ENCODE measurements around the gene ENO3. TPM values are rescaled to one million over a fixed set of nuclear protein-coding genes. Genes with fewer than 3 reads are reported as not detected.

ENO3 gene
- polyA plus RNA-seq, 1 of the 3 experiments (the other 2 are of a cell fraction), result 29.2 TPM

DNA sequence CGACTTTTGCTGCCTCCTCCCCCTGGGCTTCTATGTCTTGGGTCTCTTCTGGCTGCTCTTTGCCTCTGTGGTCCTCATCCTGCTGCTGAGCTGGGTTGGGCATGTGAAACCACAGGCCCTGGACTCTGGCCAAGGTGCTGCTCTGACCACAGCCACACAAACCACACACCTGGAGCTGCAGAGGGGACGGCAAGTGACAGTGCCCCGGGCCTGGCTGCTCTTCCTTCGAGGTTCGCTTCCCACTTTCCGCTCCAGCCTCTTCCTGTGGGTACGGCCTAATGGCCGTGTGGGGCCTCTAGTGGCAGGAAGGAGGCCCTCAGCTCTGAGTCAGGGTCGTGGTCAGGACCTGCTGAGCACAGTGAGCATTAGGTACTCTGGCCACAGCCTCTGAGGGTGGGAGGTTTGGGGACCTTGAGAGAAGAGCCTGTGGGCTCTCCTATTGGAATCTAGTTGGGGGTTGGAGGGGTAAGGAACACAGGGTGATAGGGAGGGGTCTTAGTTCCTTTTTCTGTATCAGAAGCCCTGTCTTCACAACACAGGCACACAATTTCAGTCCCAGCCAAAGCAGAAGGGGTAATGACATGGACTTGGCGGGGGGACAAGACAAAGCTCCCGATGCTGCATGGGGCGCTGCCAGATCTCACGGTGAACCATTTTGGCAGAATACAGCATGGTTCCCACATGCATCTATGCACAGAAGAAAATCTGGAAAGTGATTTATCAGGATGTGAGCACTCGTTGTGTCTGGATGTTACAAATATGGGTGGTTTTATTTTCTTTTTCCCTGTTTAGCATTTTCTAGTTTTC is 16.5 kb upstream of the ENO3 start:
- TF ChIP-seq JUND (IDR thresholded peaks at IDR 0.05) (no peak), EP300 (IDR thresholded peaks at IDR 0.05; ENCODE audit: borderline replicate concordance in 1 of 2, low read depth in 1 of 2, low read length in 1 of 2) (no peak), RAD21 (IDR thresholded peaks at IDR 0.05; ENCODE audit: low read length) (peak; percentile 25; the same call in 1 of the 2 replicates), TCF12 (IDR thresholded peaks at IDR 0.05) (no peak), RCOR1 (IDR thresholded peaks at IDR 0.05; ENCODE audit: low read length) (no peak), MAX (IDR thresholded peaks at IDR 0.05; ENCODE audit: low read depth) (no peak), NFIC (IDR thresholded peaks at IDR 0.05; ENCODE audit: borderline replicate concordance) (0 out of 2 replicates have a peak, but pooled peaks have one; percentile 19), SMC3 (IDR thresholded peaks at IDR 0.05; ENCODE audit: low read depth, low read length) (peak; percentile 11; the same call in 1 of the 2 replicates), NRF1 (IDR thresholded peaks at IDR 0.05; ENCODE audit: low read depth, low read length) (no peak)
- TF ChIP-seq, protein P1, sequence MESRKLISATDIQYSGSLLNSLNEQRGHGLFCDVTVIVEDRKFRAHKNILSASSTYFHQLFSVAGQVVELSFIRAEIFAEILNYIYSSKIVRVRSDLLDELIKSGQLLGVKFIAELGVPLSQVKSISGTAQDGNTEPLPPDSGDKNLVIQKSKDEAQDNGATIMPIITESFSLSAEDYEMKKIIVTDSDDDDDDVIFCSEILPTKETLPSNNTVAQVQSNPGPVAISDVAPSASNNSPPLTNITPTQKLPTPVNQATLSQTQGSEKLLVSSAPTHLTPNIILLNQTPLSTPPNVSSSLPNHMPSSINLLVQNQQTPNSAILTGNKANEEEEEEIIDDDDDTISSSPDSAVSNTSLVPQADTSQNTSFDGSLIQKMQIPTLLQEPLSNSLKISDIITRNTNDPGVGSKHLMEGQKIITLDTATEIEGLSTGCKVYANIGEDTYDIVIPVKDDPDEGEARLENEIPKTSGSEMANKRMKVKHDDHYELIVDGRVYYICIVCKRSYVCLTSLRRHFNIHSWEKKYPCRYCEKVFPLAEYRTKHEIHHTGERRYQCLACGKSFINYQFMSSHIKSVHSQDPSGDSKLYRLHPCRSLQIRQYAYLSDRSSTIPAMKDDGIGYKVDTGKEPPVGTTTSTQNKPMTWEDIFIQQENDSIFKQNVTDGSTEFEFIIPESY (IDR thresholded peaks at IDR 0.05; ENCODE audit: borderline replicate concordance, low read depth), result no peak
- TF ChIP-seq, protein P2, sequence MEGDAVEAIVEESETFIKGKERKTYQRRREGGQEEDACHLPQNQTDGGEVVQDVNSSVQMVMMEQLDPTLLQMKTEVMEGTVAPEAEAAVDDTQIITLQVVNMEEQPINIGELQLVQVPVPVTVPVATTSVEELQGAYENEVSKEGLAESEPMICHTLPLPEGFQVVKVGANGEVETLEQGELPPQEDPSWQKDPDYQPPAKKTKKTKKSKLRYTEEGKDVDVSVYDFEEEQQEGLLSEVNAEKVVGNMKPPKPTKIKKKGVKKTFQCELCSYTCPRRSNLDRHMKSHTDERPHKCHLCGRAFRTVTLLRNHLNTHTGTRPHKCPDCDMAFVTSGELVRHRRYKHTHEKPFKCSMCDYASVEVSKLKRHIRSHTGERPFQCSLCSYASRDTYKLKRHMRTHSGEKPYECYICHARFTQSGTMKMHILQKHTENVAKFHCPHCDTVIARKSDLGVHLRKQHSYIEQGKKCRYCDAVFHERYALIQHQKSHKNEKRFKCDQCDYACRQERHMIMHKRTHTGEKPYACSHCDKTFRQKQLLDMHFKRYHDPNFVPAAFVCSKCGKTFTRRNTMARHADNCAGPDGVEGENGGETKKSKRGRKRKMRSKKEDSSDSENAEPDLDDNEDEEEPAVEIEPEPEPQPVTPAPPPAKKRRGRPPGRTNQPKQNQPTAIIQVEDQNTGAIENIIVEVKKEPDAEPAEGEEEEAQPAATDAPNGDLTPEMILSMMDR (IDR thresholded peaks at IDR 0.05), result peak; percentile 44
- H3K9ac ChIP-seq, result 0 out of 2 replicates have a peak overlapping the region, but pooled peaks have one; percentile 40
- H3K79me2 ChIP-seq (ENCODE audit: insufficient read depth), result peaks cover 15% of the 10 kb centered on the region; the same call in 1 of the 2 replicates
- peaks cover 15 to 16% of the 10 kb centered on the region in 2 experiments for H3K36me3 ChIP-seq (replicated peaks in 1 of 2; ENCODE audit: control insufficient read depth in 1 of 2, insufficient read depth in 2 of 2, low read length in 1 of 2)
- peaks cover 7 to 22% of the 10 kb centered on the region in 2 experiments; a peak in 2 of 4 replicates for H3K4me1 ChIP-seq (ENCODE audit: control insufficient read depth in 1 of 2, insufficient read depth in 2 of 2, low read depth in 1 of 2, low read length in 1 of 2)
- H2AFZ ChIP-seq (ENCODE audit: low read depth), result no peak overlapping the region
- peak; percentile 72 for DNase-seq
- H3F3A ChIP-seq (replicated peaks; ENCODE audit: insufficient read depth), result no peaks in the 10 kb centered on the region
- no peaks in the 10 kb centered on the region for H3K9me2 ChIP-seq
- POLR2A ChIA-PET, result interaction anchor here (1.3 kb wide), 1 partner anchor 26 kb away, joined by 5 read pairs; no protein-coding TSS in a partner anchor
- H3K27me3 ChIP-seq (ENCODE audit: insufficient read depth), result no peaks in the 10 kb centered on the region
- H3K9me3 ChIP-seq, result no peaks in the 10 kb centered on the region
- H3K4me3 ChIP-seq (ENCODE audit: low read depth in 2 of 2, low read length in 1 of 2), result no peak overlapping the region
- H3K27ac ChIP-seq (ENCODE audit: low read depth in 2 of 2, low read length in 1 of 2), result no peak overlapping the region
- CTCF ChIA-PET, result interaction anchor here (0.6 to 2.0 kb wide), 8 partner anchors 11 to 59 kb away, joined by 3 to 10 read pairs (median 4); partner anchors contain the start of gene CHRNE
- H3K4me2 ChIP-seq, result peak overlapping the region; percentile 59; the same call in 1 of the 2 replicates
- H4K20me1 ChIP-seq (ENCODE audit: insufficient read depth), result no peaks in the 10 kb centered on the region
- 45% methylated on average over 14 of the region's 14 CpGs for WGBS (ENCODE audit: low lambda C conversion rate)

DNA sequence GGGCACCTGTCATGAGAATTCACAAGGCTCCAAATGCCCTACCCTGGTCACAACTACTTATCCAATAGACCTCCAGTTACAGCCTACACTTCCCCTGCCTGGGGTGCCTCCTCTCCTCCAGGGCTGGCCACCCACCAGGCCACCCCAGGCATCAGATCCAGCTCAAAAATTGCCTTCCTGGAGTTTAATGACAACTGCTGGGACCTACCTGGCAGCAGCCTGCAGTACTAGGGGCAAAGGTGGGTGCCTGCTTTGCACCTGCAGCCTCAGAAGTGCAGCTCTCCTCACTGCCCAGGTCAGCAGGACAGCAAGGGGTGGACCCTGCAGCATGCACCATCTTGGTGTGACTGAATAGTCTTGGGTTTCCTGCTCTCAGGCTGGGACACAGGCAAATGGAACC is 15.3 kb upstream of the ENO3 start:
- H3K27me3 ChIP-seq (ENCODE audit: insufficient read depth), result no peaks in the 10 kb centered on the region
- no peak overlapping the region for H2AFZ ChIP-seq (ENCODE audit: low read depth)
- H3K79me2 ChIP-seq (ENCODE audit: insufficient read depth), result peaks cover 19% of the 10 kb centered on the region; the same call in 1 of the 2 replicates
- no peaks in the 10 kb centered on the region for H4K20me1 ChIP-seq (ENCODE audit: insufficient read depth)
- DNase-seq, result no peak
- no peak overlapping the region for H3K27ac ChIP-seq (ENCODE audit: low read depth in 2 of 2, low read length in 1 of 2)
- ChIA-PET CTCF (interaction anchor here (1.7 to 2.3 kb wide), 3 partner anchors 11 to 27 kb away, joined by 5 to 11 read pairs (median 10); no protein-coding TSS in a partner anchor), POLR2A (no interaction called here)
- peaks cover 5% of the 10 kb centered on the region for H3F3A ChIP-seq (replicated peaks; ENCODE audit: insufficient read depth)
- H3K4me1 ChIP-seq (ENCODE audit: control insufficient read depth in 1 of 2, insufficient read depth in 2 of 2, low read depth in 1 of 2, low read length in 1 of 2), result peaks cover 7 to 22% of the 10 kb centered on the region in 2 experiments; a peak in 2 of 4 replicates
- TF ChIP-seq MEF2A (IDR thresholded peaks at IDR 0.05; ENCODE audit: borderline replicate concordance, low read depth) (no peak), TAF1 (IDR thresholded peaks at IDR 0.05; ENCODE audit: borderline replicate concordance, low read depth, low read length) (no peak)
- TF ChIP-seq, protein P3, sequence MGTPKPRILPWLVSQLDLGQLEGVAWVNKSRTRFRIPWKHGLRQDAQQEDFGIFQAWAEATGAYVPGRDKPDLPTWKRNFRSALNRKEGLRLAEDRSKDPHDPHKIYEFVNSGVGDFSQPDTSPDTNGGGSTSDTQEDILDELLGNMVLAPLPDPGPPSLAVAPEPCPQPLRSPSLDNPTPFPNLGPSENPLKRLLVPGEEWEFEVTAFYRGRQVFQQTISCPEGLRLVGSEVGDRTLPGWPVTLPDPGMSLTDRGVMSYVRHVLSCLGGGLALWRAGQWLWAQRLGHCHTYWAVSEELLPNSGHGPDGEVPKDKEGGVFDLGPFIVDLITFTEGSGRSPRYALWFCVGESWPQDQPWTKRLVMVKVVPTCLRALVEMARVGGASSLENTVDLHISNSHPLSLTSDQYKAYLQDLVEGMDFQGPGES (IDR thresholded peaks at IDR 0.05; ENCODE audit: low read depth, low read length), result no peak
- H3K9me3 ChIP-seq, result no peaks in the 10 kb centered on the region
- H3K9ac ChIP-seq, result no peak overlapping the region
- no peaks in the 10 kb centered on the region for H3K9me2 ChIP-seq
- no peak overlapping the region for H3K4me2 ChIP-seq
- no peak overlapping the region for H3K4me3 ChIP-seq (ENCODE audit: low read depth in 2 of 2, low read length in 1 of 2)
- H3K36me3 ChIP-seq (replicated peaks in 1 of 2; ENCODE audit: control insufficient read depth in 1 of 2, insufficient read depth in 2 of 2, low read length in 1 of 2), result peaks cover 15 to 16% of the 10 kb centered on the region in 2 experiments
